ENCODE results near the gene ZDHHC21.

The ZDHHC21 gene, protein sequence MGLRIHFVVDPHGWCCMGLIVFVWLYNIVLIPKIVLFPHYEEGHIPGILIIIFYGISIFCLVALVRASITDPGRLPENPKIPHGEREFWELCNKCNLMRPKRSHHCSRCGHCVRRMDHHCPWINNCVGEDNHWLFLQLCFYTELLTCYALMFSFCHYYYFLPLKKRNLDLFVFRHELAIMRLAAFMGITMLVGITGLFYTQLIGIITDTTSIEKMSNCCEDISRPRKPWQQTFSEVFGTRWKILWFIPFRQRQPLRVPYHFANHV

GRCh38 chr9:14693251-14693861 lies at the start of gene ZDHHC21:
Gene ZDHHC21 (minus strand): TSS chr9:14693432. CDS start chr9:14674340, 19,092 bp downstream.
- peak; percentile 52 for DNase-seq (ENCODE audit: low spot score)

GRCh38 chr9:14741369-14741768 lies 48.1 kb upstream of the ZDHHC21 start:
- no peak for DNase-seq (ENCODE audit: low spot score)

- DNase-seq (ENCODE audit: low spot score) = no peak
Measured at GRCh38 chr9:14733133-14733532, 39.9 kb upstream of the ZDHHC21 start.

GRCh38 chr9:14731294-14731981 lies 38.2 kb upstream of the ZDHHC21 start:
- no peak for DNase-seq (ENCODE audit: low spot score)

- DNase-seq (ENCODE audit: low spot score) = no peak
Measured at GRCh38 chr9:14730461-14730898, 37.2 kb upstream of the ZDHHC21 start.

DNA sequence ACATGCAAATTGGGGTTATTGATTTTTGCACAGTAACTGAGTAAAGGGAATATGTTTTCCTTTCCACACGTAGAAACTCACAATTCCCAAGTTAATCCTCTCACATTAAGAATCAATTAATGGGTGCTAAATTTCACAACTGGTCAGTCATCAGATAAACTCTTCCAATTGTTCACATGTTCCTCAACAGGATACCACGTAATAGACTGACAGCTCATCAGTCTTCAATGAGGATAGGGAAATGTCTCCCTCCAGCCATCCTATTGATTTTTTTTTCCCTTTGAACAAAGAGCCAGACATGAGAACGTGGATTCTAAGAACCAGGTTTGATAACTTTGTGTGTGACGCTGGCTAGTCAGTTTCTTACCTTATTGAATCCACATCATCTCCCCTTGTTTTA lies 30.1 kb upstream of the ZDHHC21 start:
- DNase-seq (ENCODE audit: low spot score) = no peak

- DNase-seq (ENCODE audit: low spot score) = no peak
Measured at GRCh38 chr9:14722391-14723035, 29.3 kb upstream of the ZDHHC21 start, which contains the start of gene CER1. Gene CER1 (minus strand): TSS chr9:14722733. CDS start chr9:14722672, 61 bp downstream.

GRCh38 chr9:14719231-14719923 lies 26.1 kb upstream of the ZDHHC21 start:
- DNase-seq (ENCODE audit: low spot score) = no peak

- DNase-seq (ENCODE audit: low spot score) = no peak
Measured at GRCh38 chr9:14715102-14715501, 21.9 kb upstream of the ZDHHC21 start.

- DNase-seq (ENCODE audit: low spot score) = no peak
Measured at GRCh38 chr9:14713187-14713767, 20.0 kb upstream of the ZDHHC21 start.

GRCh38 chr9:14710804-14711203 lies 17.6 kb upstream of the ZDHHC21 start:
- DNase-seq (ENCODE audit: low spot score) = no peak

DNA sequence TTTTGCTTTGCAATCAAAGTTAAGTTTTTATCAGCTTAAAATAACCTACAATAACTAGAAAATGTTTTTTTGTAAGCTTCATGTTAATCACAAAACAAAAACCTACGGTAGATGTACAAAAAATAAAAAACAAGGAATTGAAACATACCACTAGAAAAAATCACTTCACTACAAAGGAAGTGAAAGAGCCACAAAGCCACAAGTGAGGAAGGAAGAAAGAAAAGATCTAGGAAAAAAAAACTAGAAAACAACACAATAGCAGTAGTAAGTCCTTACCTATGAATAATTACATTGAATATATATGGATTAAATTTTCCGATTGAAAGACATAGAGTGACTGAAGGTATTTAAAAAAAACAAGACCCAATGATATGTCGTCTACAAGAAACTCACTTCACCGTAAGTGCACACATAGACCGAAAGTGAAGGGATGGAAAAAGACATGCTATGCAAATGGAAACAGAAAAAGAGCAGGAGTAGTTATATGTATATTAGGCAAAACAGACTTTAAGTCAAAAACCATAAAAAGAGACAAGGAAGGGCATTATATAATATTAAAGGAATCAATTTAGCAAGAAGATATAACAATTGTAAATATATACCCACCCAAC lies 13.4 kb upstream of the ZDHHC21 start:
- DNase-seq (ENCODE audit: low spot score) = peak; percentile 11

DNA sequence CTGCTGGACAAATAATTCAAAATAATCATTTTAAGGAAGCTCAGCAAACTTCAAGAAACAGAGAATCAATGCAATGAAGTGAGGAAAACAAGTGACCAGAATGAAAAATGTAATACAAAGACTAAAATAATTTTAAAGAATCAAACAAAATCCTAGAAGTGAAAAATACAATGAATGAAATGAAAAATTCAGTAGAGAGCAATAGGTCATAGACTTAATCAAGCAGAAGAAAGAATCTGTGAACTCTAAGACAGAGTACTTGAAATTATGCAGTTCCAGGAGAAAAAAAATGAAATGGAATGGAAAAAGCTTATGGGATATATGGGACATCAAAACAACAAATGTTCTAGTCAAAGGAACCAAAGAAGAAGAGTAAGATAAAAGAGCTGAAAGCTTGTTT lies 11.8 kb upstream of the ZDHHC21 start:
- DNase-seq (ENCODE audit: low spot score) = no peak

- DNase-seq (ENCODE audit: low spot score) = no peak
Measured at GRCh38 chr9:14704281-14704680, 11.0 kb upstream of the ZDHHC21 start.

GRCh38 chr9:14702200-14702720 lies 9.0 kb upstream of the ZDHHC21 start:
- no peak for DNase-seq (ENCODE audit: low spot score)

DNA sequence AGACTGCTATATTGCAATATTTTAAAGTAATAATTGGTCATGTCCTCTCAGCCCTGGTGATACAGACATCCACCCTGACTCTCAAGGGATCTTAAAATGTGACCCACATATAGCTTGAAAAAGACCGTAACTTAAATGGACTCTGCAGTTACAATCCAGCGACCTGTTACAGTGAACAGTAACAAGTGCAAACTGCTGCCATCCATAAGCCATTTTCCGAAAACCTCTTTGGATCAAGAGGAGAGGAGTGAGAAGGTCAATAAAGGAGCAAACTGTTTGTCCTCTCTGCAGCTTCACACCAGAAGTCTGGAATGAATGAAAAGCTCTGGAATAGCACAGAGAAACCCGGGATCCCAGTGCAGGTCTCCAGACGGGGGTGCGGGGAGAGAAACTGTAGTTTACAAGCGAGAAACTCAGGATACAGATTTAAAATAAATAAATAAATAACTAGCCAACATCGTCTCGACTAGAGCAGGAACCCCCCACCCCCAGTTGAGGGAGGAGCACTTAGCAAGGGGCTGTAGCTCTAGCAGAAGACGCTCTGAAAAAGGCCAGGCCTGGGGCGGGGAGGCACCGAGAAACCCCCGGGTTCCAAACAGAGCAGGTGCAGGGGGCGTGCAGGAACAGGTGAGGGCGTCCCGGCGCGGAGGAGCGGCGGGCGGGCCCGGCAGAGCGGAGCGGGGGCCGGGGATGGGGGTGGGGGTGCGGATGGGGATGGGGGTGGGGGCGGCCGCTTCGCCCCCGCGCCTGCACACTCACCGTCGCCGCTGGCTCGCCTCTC lies 572 bp downstream of the ZDHHC21 start:
- DNase-seq (ENCODE audit: low spot score) = peak; percentile 49

- peak; percentile 34 for DNase-seq (ENCODE audit: low spot score)
Measured at GRCh38 chr9:14690948-14691730, 2.1 kb downstream of the ZDHHC21 start.

GRCh38 chr9:14687042-14687719 lies 6.1 kb downstream of the ZDHHC21 start:
- DNase-seq (ENCODE audit: low spot score) = no peak

DNA sequence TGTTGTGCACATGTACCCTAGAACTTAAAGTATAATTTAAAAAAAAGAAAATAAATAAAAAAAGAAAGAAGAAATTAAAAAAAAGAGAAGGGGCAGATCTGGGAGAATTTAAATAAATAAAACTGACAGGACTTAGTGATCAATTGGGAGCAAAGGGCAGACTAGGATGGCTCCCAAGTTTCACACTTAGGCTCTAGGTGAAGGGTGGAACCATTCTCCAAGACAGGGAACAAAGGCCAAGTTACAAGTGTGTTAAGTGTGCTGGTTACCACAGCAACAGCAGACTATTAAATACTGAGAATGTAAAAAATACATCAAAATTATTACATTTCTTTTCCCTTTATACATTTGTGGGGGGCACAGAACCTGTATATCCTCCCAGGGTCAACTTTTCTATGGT lies 7.1 kb downstream of the ZDHHC21 start:
- no peak for DNase-seq (ENCODE audit: low spot score)
